CD4-positive, alpha-beta T cell treated with Interleukin-17A for 1 hour (primary cell): Measurements from ENCODE around the gene FGFBP3.
A peak's percentile ranks its signal among the peaks of the same experiment; 100 is the strongest.

Source experiments
- DNase-seq: peaks from one replicate; pipeline ENCODE4 v3.0.0-alpha.2; 2020

FGFBP3 gene

GRCh38 chr10:91909117-91909677 is at the start of gene FGFBP3:
FGFBP3 (minus strand) TSS chr10:91909486; CDS start chr10:91908969, 517 bp downstream.
- DNase-seq = peak; percentile 38

GRCh38 chr10:91957091-91957490 is 47.8 kb upstream of the FGFBP3 start:
- no peak for DNase-seq

GRCh38 chr10:91955114-91955513 is 45.8 kb upstream of the FGFBP3 start:
- DNase-seq = no peak

- DNase-seq = no peak
Measured at GRCh38 chr10:91953600-91954160, 44.4 kb upstream of the FGFBP3 start.

GRCh38 chr10:91944880-91945630 is 35.8 kb upstream of the FGFBP3 start:
- DNase-seq = no peak

GRCh38 chr10:91941426-91941825 is 32.1 kb upstream of the FGFBP3 start:
- DNase-seq = no peak

- DNase-seq = no peak
Measured at GRCh38 chr10:91939653-91940052, 30.4 kb upstream of the FGFBP3 start.

- no peak for DNase-seq
Measured at GRCh38 chr10:91935886-91936285, 26.6 kb upstream of the FGFBP3 start.

- no peak for DNase-seq
Measured at GRCh38 chr10:91932737-91933136, 23.5 kb upstream of the FGFBP3 start.

GRCh38 chr10:91931526-91932190 is 22.4 kb upstream of the FGFBP3 start:
- no peak for DNase-seq

GRCh38 chr10:91930939-91931338 is 21.7 kb upstream of the FGFBP3 start:
- DNase-seq = no peak

GRCh38 chr10:91925022-91925320 is 15.7 kb upstream of the FGFBP3 start:
- no peak for DNase-seq

- DNase-seq = no peak
Measured at GRCh38 chr10:91924212-91925021, 15.1 kb upstream of the FGFBP3 start.

GRCh38 chr10:91923371-91924211 is 14.3 kb upstream of the FGFBP3 start, which contains the start of gene BTAF1:
BTAF1 (plus strand) TSS chr10:91923770; CDS start chr10:91924077, 307 bp downstream.
- peak; percentile 93 for DNase-seq

GRCh38 chr10:91919651-91920050 is 10.4 kb upstream of the FGFBP3 start:
- DNase-seq = no peak

- DNase-seq = no peak
Measured at GRCh38 chr10:91910467-91910866, 1.2 kb upstream of the FGFBP3 start.

GRCh38 chr10:91908337-91909116 is 759 bp downstream of the FGFBP3 start:
- peak; percentile 76 for DNase-seq

GRCh38 chr10:91907914-91908336 is 1.4 kb downstream of the FGFBP3 start:
- no peak for DNase-seq

GRCh38 chr10:91907033-91907594 is 2.2 kb downstream of the FGFBP3 start:
- no peak for DNase-seq

GRCh38 chr10:91901784-91902677 is 7.3 kb downstream of the FGFBP3 start:
- peak; percentile 70 for DNase-seq
